Effector memory CD4-positive, alpha-beta T cell (primary cell): ENCODE data around the gene MT1H.
A peak's percentile ranks its signal among the peaks of the same experiment; 100 is the strongest.

Source experiments
- DNase-seq, 3 donors: peaks; one replicate each; pipeline ENCODE4 v3.0.0-alpha.2; 2020
- H3K27ac ChIP-seq: 2 replicates; pipeline ENCODE4 v1.7.0; 2013; ENCODE audit warnings: mild to moderate bottlenecking, low read length, moderate library complexity; ENCODE audit not compliant: insufficient read depth, poor library complexity, severe bottlenecking
- H3K27me3 ChIP-seq: replicated peaks from 2 replicates; pipeline ENCODE4 v1.7.0; 2013; ENCODE audit warnings: mild to moderate bottlenecking, low read length; ENCODE audit not compliant: insufficient read depth, control insufficient read depth, poor library complexity, severe bottlenecking
- H3K36me3 ChIP-seq: 2 replicates; pipeline ENCODE4 v1.7.0; 2013; ENCODE audit warnings: mild to moderate bottlenecking, low read length, moderate library complexity; ENCODE audit not compliant: control insufficient read depth, insufficient read depth
- H3K4me1 ChIP-seq: 2 replicates; pipeline ENCODE4 v1.7.0; 2013; ENCODE audit warnings: low read length, mild to moderate bottlenecking; ENCODE audit not compliant: control insufficient read depth, insufficient read depth, poor library complexity, severe bottlenecking
- H3K4me3 ChIP-seq: 2 replicates; pipeline ENCODE4 v1.7.0; 2013; ENCODE audit warnings: low read length, low read depth, mild to moderate bottlenecking; ENCODE audit not compliant: insufficient read depth, poor library complexity, severe bottlenecking
- H3K9me3 ChIP-seq: 2 replicates; pipeline ENCODE4 v1.7.0; 2013; ENCODE audit warnings: mild to moderate bottlenecking, low read length, moderate library complexity; ENCODE audit not compliant: control insufficient read depth

The MT1H gene

GRCh38 chr16:56683424-56684172 lies 14.0 kb downstream of the MT1H start:
- Histone ChIP-seq H3K27ac (no peak overlapping the region), H3K27me3 (no peaks in the 10 kb centered on the region), H3K4me1 (peaks cover 8% of the 10 kb centered on the region), H3K36me3 (no peaks in the 10 kb centered on the region), H3K4me3 (peak overlapping the region; percentile 86), H3K9me3 (no peaks in the 10 kb centered on the region)
- DNase-seq: no peak

DNA sequence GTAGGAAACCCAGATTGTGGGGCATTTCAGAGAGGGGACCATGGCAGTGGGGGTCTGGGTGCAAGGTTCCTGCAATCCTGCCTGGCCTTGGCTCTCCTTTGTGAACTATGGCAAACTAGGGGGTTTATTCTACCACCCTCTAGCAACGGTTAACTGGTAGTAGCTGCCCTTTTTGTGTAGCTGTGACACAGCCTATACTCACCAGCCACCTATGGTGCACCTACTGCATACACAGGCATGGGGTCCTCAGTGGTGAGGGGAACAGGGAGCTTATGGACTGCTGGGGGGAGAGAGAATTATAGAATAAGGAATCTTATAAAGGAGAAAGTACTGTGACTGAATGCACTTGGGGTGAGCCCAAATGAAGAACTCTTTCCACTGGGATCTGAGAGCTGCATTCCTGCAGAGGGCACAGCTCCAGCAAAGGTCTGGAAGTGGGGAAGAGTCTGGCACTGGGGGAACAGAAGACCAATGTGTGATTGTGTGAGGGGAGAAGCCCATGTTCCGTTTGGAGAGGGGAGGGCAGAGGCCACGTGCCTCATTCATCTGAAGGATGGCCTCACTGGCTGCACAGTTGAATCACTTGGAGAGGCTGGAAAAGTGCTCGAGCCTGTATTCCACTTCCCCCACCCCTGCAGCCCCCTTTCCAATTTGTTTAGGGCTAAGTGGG lies 14.8 kb downstream of the MT1H start:
- Histone ChIP-seq H3K4me3 (no peak overlapping the region), H3K27me3 (no peaks in the 10 kb centered on the region), H3K27ac (no peak overlapping the region), H3K36me3 (no peaks in the 10 kb centered on the region), H3K4me1 (peaks cover 8% of the 10 kb centered on the region), H3K9me3 (no peaks in the 10 kb centered on the region)
- DNase-seq: no peak

- DNase-seq: no peak
- Histone ChIP-seq H3K36me3 (no peaks in the 10 kb centered on the region), H3K9me3 (no peaks in the 10 kb centered on the region), H3K4me3 (no peak overlapping the region), H3K27me3 (no peaks in the 10 kb centered on the region), H3K4me1 (peaks cover 8% of the 10 kb centered on the region), H3K27ac (no peak overlapping the region)
Measured at GRCh38 chr16:56684926-56685590, 15.4 kb downstream of the MT1H start.

- no peak for DNase-seq
- Histone ChIP-seq H3K4me1 (peaks cover 8% of the 10 kb centered on the region), H3K27ac (no peak overlapping the region), H3K4me3 (no peak overlapping the region), H3K27me3 (no peaks in the 10 kb centered on the region), H3K9me3 (no peaks in the 10 kb centered on the region), H3K36me3 (no peaks in the 10 kb centered on the region)
Measured at GRCh38 chr16:56686758-56687157, 17.1 kb downstream of the MT1H start.

GRCh38 chr16:56688762-56689161 lies 19.1 kb downstream of the MT1H start:
- Histone ChIP-seq H3K4me1 (no peaks in the 10 kb centered on the region), H3K4me3 (no peak overlapping the region), H3K36me3 (no peaks in the 10 kb centered on the region), H3K27ac (no peak overlapping the region), H3K27me3 (no peaks in the 10 kb centered on the region), H3K9me3 (no peaks in the 10 kb centered on the region)
- no peak for DNase-seq

DNA sequence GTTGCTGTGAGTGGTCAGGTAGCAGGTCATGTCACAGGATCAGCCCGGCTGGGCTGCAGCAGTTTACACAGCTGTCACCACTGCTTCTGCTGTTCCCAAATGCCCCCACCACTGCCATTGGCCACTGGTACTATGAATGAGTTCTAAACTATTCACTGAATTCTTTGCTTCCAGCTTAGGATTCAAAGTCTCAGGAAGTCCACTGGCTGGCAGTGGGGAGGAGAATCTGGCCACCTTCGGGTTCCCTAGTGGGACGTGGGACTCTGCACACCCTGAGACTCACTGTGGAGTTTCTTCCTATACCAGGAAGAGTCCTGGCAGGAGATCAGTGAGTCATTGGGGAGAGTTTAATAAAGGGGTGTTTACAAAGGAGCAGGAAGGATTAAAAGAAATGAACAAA lies 19.6 kb downstream of the MT1H start:
- Histone ChIP-seq H3K27me3 (no peaks in the 10 kb centered on the region), H3K4me1 (no peaks in the 10 kb centered on the region), H3K27ac (no peak overlapping the region), H3K9me3 (no peaks in the 10 kb centered on the region), H3K36me3 (no peaks in the 10 kb centered on the region), H3K4me3 (no peak overlapping the region)
- no peak for DNase-seq

DNA sequence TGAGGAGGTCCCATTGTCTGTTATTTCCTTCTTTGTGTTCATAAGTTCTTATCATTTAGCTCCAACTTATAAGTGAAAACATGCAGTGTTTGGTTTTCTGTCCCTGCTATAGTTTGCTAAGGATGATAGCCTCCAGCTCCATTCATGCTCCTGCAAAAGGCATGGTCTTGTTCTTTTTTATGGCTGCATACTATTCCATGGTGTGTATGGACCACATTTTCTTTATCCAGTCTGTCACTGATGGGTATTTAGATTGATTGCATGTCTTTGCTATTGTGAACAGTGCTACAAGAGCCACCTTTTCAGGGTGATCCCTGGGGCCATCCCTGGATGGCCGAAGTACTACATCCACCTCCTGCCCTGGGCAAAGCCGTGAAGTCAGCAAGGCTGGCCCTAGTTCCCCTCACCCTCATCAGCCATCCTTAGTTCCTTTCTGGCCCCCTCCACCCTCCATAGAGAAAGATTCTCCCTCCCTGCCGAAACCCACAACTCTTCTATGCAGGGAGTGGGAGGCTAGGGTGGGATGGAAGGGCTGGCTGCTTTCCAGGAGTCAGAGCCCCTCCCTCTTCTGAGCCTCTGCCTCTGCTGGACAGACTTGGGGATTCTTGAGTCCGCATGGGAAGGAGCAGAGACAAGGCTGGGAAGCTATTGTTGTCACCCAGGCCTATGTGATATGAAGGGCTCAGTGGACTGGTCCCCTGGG lies 21.0 kb downstream of the MT1H start:
- no peaks in the 10 kb centered on the region for H3K9me3 ChIP-seq
- H3K4me3 ChIP-seq: no peak overlapping the region
- H3K27me3 ChIP-seq: no peaks in the 10 kb centered on the region
- H3K36me3 ChIP-seq: no peaks in the 10 kb centered on the region
- no peak for DNase-seq
- H3K4me1 ChIP-seq: no peaks in the 10 kb centered on the region
- no peak overlapping the region for H3K27ac ChIP-seq

DNA sequence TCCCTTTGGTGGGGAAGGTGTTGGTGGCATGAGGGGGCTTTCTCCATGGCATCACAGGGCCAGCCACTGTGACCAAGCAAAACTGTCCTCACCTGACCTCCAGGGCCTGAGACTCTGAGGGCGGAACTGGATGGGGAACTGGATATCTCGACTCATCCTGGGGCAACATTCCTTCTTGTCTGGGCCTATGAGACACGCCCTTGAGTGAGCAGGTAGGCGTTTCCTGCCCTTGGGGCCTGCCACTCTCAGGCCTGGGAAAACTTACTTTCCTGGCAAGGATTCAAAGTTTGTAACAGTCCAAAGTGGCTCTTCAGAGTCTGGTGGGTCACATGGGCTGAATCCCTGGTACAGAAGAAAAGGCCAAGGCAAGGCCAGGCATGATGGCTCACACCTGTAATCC lies 22.3 kb downstream of the MT1H start:
- H3K4me1 ChIP-seq: no peaks in the 10 kb centered on the region
- DNase-seq: no peak
- H3K4me3 ChIP-seq: no peak overlapping the region
- no peak overlapping the region for H3K27ac ChIP-seq
- no peaks in the 10 kb centered on the region for H3K27me3 ChIP-seq
- H3K36me3 ChIP-seq: no peaks in the 10 kb centered on the region
- H3K9me3 ChIP-seq: no peaks in the 10 kb centered on the region

DNA sequence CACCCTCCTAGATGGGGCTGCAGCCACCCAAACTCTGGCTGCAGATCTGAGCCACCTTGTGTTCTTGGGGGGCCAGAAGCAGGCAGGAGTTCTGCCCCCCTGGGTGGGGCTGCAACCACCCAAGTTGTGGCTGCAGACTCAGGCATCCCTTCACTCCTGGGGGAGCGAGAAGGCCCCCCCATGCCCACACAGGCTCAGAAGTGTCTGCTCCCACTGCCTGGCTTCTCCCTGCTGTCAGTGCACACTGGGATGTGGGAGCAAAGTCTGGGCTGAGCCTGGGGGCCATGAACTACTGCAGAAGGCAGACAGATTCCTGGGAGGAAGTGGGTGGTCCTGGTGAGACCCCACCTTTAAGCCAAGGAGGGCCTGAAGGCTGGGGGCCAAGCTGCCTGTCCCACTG lies 25.6 kb downstream of the MT1H start:
- no peak for DNase-seq
- no peaks in the 10 kb centered on the region for H3K27me3 ChIP-seq
- H3K27ac ChIP-seq: no peak overlapping the region
- no peaks in the 10 kb centered on the region for H3K36me3 ChIP-seq
- no peaks in the 10 kb centered on the region for H3K4me1 ChIP-seq
- no peak overlapping the region for H3K4me3 ChIP-seq
- H3K9me3 ChIP-seq: no peaks in the 10 kb centered on the region
